RKO (cell line): ENCODE results near the gene CTNNBL1.
A peak's percentile ranks its signal among the peaks of the same experiment; 100 is the strongest.
"Not testable (repeated sequence)": the region's sequence is repeated elsewhere in the genome, so short reads cannot be mapped to it uniquely, and the experiment has no call there.

ENCODE experiments used
- DNase-seq: peaks from one replicate; pipeline ENCODE4 v3.0.0-alpha.2; 2016; ENCODE audit warnings: low spot score

The CTNNBL1 gene

DNA sequence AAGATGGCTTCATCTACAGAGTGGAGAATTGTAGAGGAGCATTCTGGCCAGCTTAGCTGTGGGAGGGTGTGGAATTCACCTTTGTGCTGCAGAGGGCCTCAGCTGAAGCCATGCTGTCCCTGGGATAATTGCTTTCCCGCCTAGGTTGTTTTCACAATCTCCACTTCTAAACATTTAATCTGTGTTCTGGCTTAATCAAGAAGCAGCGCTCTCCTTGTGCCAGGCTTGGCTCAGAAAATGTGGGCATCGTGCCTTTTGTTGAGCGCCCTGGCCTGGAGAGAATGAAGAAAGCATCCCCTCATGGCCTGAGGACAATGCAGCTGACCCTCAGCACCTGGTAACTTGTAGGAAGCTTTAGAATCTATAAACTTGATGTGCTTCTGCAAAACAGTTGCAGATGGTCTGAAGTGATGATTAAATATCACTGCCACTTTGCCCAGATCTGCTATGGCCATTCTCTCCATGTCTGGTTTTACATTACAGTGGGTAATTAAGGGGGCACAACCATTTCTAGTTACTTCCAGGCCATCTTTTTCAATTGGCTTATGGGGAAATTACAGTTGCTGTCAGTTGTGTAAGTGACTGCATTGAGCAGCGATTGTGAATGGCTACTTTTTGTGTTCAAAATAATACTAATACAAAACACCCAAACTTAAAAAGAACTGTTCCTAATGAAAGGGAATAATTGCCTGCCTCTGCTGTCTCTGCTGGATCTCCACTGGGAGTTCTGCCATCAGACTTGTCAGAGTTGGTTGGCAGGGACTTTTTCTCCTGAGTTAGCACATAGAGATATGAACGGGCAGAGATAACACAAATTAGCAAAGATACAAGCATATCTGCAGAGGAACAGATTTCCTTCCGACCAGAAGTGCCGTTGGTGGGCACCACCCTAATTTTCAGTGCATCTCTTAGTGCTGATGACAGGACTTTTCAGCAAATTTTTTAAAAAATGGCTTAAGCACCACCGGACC lies 18.4 kb downstream of the CTNNBL1 start:
- no peak for DNase-seq

DNA sequence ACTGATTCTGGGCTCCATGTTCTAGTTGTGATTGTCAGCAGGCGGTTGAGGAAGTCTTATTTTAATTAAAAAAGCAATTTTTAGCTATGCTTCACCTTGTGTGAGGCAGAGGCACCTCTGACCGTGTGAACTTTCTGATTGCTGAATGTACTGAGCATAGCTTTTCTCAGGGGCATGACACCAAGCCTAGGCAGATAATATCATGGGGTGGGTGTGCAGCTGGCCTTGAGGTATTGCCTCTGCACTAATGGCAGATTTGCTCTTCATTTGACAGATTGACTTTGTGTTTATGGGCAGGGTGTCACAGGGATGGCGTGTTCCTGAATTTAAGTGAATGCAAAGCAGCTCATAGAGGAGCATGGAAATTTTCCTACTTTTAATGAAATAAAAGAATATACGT lies 19.6 kb downstream of the CTNNBL1 start:
- DNase-seq = no peak

DNA sequence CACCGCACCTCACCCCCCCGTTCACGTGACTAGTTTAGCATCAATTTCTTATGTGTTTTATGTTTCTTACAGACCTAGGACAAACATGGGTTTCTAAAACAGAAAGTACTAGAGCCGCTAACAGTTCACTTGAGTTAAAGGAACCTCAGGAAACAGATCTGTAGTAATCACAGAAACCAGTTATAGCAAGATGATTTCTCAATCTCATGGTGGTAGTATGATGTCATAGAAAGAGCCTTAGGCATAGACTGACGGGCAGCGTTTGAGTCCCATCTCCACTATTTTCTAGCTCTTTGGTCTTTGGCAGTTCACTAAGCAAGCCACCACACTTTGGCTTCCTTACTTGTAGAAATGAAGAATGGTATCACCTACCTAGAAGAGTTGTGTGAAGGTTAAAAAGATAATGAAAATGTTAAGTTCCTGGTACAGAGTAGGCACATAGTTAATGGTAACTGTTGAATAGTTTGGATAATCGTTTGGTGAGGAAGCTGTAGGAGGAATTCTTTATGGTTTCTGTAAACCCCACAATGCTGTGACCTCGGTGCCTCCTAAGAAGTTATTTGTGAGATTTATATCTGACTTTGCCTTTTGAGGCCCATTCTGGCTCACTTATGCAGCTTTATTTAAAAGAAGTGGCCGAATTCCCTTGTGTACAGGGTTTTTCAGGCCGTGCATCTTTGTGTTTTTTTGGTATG lies 21.3 kb downstream of the CTNNBL1 start:
- DNase-seq = no peak

DNA sequence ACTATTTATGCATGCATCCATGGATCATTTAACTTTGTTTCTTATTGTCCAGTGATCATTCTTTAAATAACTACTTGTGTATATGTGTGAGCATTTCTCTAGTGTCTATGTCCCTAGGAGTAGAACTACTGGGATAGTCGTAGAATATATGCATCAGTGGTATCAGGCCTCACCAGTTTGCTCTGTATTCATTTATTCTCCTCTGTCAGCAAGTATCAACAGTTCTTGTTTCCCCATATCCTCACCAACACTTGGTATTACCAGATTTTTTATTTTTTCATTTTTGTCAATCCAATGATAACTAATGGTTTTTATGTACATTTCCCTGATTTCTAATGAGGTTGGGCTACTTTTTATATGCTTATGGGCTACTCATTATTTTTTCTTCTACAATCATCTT lies 27.9 kb downstream of the CTNNBL1 start:
- DNase-seq = no peak

DNA sequence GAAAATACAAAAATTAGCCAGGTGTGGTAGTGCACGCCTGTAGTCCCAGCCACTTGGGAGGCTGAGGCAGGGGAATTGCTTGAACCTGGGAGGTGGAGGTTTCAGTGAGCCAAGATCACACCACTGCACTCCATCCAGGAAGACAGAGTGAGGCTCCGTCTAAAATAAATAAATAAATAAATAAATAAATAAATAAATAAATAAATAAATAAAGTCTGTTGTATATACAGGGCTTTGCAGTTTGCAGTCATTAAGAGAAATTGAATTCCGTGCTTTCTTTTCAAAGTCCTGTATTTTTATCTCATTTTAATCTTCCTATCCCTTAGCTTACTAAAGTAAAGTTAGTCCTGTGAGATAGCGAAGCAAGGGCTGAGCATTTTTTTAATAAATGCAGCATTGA lies 28.5 kb downstream of the CTNNBL1 start:
- DNase-seq = not testable (repeated sequence)

DNA sequence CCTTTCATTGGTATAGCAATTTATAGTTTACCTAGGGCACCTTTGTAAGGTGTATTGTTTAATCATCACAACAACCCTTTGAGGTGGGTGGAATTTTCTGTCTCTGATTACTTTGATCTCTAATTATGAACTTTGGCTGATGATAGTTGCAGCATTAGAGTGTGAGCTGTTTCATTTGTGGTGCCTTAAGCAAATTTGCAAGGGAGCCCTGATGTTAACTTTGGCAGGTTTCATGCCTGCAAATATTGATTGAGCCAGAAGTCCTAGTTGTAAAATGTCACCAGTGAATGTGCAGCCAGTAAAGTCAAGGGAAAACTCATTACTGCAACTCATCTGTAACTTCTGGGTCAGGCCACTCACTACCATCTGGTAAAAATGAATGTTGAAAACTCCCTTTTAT lies 29.8 kb downstream of the CTNNBL1 start:
- DNase-seq = no peak

DNA sequence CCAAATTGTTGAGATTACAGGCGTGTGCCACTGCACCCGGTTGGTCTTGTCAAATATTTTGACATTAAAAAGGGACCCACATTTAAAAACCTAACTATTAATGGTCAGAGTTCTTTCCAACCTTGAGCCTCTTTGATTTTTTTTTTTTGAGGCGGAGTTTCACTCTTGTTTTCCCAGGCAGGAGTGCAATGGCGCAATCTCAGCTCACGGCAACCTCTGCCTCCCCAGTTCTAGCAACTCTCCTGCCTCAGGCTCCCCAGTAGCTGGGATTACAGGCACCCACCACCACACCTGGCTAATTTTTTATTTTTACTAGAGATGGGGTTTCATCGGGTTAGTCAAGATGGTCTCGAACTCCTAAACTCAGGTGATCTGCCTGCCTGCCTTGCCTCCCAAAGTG lies 31.3 kb downstream of the CTNNBL1 start:
- no peak for DNase-seq

DNA sequence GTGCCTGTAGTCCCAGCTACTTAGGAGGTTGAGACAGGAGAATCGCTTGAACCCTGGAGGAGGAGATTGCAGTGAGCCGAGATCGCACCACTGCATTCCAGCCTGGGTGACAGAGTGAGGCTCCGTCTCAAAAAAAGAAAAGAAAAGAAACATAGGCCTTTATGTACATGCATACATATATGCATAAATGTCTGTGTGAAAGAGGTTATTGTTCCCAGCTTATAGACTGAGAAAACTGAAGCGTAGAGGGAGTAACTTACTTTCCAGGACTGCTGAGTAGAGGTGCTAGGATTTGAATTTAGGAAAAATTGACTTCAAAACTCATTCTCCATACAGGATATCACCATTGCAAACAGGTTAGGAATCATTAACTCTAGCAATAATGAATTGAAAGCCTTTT lies 32.0 kb downstream of the CTNNBL1 start:
- DNase-seq = no peak

DNA sequence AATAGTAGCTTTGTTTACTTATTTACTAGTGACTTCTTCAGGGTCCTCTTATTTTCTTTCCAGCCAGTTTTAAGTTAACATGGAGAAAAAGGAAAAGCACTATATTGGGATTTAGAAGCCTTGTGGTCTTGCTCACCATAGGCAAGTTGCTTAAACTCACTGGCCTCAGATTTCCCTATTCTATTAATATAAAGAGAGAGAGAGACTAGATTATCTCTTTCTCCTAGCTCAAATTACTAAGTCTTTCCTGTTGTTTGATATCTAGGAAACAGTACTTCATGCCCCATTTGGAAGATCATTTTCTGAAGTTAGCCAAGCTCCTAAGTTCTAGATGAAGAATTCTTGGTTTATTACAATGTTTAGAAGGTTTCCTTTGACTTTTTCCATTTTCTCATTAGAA lies 32.5 kb downstream of the CTNNBL1 start:
- no peak for DNase-seq

DNA sequence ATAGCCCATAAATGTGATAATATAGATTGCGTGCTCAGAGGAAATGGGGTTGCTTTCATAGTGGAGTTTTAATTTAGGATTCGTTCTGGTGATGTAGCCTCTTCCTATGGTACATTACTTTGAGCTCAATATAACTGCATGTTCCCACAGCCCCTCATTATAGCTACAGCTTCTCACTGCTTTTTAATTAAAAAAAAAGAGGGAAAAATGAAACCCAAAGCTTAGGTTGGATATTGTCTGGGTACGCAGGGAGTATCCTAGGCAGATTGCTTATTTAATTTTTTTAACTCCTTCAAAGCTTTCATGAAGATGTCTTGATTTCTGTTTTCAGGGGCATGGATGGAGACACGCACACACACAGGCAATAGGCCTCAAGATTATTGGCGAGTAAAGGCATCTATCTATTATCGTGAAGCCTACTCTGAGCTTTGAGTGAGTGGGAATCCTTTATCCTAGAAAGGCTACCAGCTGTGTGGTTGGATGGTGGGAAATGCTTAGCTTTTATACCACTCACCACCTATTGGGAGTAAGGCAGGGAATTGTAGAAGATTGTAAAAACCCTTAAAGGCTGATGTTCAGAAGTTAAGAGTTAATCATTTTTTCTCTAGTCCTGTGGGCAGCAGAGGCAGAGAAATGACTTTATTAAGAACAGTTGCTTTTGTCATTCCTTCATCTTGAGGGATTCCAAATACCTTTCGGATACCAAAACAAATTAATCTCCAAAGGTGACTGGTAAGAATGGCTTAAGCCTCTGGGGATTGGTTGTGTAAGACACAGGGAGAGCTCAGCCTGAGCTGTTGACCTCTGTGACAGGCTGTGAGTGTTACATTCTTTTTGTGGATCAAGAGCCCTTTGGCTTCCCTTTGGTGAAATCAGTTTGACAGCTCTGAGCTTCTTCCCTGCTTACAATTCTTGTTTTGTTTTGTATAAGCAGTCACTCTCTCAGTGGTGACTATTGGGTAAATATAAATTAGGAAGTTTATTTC lies 33.4 kb downstream of the CTNNBL1 start:
- no peak for DNase-seq

DNA sequence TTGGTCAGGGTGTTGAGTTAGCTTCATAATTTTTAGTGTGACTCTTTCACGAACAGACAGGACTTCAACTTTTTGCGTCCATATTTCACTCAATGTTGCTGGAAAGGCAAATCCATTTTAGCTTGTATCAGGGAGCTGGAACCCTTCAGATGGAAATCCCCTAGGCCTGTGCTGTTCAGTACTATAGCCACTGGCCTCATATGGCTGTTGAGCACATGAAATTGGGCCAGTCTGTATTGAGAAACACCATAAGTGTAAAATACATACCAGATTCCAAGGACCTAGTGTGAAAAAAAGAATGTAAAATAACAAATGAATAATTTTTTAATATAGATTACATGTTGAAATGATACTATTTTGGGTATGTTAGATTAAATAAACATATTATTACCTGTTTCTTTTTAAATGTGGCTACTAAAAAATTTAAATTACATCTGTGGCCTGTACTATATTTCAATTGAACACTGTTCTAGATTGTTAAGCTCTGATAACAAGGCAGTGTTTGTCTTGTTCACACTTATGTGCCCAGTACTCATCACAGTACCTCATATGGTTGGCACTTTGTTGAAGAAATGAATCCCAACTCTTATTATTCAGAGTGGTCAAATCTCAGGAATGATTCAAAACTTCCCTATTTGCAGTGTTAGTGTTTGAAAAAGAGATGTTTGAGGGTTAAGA lies 34.3 kb downstream of the CTNNBL1 start:
- no peak for DNase-seq

DNA sequence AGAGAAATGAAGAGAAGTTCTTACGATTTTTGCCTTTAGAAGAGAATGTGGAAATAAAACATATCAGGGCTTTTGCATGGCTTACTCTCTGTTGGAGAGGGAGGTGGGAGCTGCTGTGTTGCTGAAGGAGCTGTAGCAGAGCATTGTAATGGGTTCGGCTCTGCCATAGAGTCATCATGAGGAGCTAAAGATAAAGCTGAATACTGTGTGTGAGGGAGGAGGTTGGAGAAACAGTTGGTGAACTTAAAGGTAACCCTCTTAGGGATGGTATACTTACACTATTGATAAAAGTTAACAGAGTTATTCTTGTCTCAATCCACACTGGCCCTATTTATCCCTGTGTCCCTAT lies 34.8 kb downstream of the CTNNBL1 start:
- DNase-seq = no peak

DNA sequence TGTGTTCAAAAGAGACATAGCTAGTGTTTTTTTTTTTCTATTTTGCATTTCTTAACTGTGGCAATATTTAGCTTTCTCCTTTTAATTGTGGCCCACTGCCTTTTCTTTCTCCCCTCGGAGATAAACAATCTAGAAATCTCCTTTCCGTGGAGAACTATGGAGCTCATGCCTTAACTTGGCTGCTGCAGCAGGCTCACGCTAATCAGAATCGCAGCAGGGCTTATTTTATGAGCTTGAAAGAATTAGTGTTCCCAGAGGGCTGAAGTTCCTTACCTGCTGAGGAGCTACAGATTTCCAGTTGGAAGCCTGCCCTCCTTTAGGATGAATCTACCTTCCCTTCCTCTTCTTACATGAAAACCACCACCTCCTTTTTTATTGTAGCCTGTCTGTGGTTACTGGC lies 35.6 kb downstream of the CTNNBL1 start:
- DNase-seq = no peak

DNA sequence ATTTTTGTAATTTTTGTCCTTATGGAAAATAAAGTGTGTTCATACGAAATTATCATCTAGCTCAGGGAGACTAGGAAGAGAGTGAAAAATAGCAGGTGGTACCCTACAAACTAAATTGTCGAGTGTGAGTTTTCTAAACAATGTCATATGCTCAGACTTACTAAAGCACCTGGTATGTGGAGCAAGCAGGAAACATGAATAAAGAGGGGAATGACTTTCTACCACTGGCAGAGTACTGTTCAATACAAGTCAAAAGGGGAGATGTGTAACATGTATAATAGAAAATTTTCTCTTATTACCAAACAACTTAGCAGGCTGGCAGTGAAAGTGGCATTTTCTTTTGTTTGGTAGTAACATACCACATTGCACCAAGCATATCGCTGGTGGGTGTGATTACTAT lies 36.1 kb downstream of the CTNNBL1 start:
- DNase-seq = peak; percentile 8

DNA sequence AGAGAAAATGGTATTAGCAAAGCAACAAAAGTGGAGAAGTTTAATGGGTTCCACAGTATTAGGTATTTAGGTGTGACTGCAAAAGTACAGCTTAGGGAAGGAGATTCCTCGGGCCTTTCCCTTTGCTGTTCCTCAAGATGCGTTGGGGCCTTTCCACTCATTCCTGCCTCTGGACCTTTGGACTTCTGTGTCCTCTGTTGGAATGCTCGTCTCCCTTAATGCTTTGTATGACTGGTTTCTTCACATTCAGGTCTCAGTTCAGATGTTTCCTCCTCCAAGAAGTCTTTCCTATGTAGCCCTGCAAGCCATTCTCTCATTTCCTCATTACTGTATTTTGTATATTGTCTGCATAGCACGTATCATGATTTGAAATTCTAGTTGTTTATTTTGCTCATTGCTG lies 39.6 kb downstream of the CTNNBL1 start:
- DNase-seq = no peak

DNA sequence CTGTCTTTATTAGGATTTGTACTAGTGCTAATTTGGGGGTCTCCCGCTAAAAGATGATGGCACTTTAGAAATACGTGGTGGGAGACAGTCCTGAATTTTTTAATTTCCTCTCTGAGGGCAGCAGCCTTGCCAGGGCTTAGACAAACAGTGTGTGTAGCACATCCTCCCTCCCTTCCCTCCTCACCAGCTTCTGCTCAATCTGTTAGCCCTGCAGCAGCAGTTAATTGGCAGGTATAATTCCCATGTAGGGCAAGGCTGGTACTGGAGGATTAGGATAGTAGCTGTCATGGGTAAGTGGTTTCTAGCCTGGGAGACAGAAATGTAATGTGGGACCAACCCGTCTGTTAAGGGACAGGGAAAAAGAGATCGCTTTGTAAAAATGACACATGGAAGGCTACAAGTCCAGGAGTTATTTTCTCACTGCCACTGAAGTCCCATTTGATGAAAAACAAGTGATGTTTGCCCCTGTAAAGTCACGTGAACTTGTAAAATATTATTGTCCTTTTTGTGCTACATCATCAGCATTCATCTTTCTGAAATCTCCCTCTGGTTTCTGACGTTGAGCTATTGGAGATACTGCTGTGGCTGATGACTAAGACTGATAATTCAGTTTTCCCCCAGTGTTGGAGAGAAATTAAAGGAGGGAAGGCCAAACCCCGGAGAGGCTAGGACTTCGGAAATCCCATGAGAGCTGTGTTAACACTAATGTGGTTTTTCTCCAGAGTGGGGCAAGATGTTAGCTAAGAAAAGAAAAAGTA lies 40.6 kb downstream of the CTNNBL1 start:
- DNase-seq = no peak

DNA sequence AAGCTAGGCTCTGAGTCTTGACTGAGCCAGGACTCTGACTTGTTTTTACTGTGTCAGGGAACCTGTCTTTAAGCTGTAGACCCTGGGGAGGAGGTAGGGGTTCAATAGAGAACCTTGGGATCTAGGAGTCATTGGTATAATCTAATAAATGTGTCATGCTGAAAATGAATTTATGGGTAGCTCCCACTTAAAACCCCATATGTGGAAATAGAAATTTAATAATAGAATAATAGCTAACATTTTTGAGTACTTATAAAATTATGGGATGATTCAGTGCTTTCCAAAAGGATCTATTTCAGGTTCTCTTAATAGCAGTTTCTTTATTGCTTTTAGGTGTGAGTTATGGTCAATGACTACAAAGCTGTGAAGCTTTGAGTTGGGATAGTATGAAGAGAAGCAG lies 41.7 kb downstream of the CTNNBL1 start:
- no peak for DNase-seq

DNA sequence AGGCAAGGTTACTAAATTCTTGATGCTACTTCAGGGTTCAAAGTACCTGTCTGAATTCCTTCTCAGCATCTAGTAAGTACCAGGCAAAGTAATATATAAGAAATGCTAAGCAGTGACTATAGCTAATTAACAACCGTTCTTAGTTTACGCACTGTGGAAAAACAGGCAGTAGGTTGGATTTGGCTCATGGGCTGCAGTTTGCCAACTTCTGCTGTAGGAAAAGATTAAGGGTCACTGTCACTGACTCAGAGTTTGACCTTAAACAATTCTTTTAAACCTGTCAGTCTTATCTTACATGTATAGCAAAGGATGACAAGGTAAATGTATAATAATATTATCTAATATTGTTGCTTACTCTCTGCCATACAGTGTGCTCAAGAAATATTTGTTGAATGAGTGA lies 42.3 kb downstream of the CTNNBL1 start:
- DNase-seq = no peak

DNA sequence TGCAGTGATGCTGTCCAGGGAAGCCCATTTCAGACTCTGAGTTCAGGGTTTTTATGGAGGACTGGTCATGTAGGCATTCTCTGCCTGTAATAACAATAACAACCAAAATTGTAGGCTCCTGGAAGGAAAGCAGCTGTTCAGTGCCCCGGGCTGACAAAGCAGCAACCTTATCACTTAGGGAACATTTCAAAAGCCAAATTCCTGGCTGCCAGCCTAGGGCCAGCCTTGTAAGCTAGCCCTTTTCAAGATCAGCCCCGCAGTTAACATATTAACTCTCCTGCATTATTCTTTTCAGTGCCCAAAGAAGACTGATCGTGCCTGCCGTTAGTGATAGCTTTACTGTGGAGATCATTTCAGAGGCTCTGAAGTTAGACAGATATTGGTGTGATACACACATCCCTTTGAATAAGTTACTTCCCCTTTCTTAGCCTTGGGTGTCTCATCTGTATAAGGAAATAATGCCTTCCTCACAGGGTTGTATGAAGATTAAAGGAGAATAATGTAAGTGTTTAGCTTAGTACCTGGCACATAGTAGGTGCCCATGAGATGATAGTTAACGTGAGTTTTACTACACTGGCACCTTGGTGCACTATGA lies 44.1 kb downstream of the CTNNBL1 start:
- no peak for DNase-seq

DNA sequence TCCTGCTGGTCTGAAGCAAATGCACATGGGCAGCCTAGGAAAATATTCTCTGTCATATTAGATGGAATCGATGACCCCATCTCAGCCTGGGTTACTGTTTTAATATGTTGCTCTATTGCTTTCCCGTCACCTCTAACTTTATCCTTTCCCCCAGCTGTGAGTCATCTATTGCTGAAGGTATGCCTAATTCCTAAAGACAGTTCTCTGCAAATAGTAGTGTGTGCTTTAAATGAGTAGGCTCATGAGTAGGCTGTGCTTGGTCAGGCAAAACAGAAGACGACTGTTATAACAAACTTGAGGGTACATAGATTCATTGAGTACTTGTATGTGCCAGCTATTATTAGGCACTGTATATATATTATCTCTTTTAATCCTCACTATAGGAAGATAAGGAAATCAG lies 47.2 kb downstream of the CTNNBL1 start:
- peak; percentile 46 for DNase-seq

DNA sequence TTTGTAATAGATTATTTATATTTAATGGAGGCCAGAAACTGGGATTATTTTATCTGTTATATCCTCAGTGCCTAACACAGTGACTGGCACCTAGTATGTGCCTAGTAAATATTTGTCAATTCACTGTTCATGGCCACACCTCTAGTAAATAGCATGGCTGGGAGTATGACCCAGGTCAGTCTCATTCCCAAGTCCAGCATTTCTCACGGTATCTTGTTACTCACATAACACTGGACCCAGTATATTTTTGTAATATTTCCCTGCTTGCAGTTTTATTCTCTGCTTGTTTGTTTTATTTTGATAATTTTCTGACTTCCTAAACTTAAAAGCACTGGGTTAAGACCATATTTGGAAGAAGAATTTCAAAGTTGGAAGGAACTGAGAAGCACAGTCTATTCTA lies 47.7 kb downstream of the CTNNBL1 start:
- DNase-seq = no peak
